SK-N-MC (cell line): ENCODE data around the gene PLPPR3.
"Not testable (repeated sequence)": the region's sequence is repeated elsewhere in the genome, so short reads cannot be mapped to it uniquely, and the experiment has no call there.

Experiments used
- DNase-seq: peaks from one replicate; pipeline ENCODE4 v3.0.0-alpha.2; 2011; ENCODE audit warnings: low read depth, low spot score
- H3K27ac ChIP-seq: fragments of 200-600 bp; sonication (generic); 2 replicates; pipeline ENCODE4 v1.5.1; 2016; ENCODE audit warnings: mixed run types
- H3K36me3 ChIP-seq: fragments of 200-600 bp; sonication (generic); 2 replicates; pipeline ENCODE4 v1.6.1; 2017; ENCODE audit warnings: antibody characterized with exemption, low read length, mixed read lengths; ENCODE audit not compliant: insufficient read depth
- H3K4me3 ChIP-seq: fragments of 200-600 bp; sonication (generic); 2 replicates; pipeline ENCODE4 v1.5.1; 2016
- H3K9ac ChIP-seq: fragments of 200-600 bp; sonication (generic); 2 replicates; pipeline ENCODE4 v1.8.0; 2017; ENCODE audit warnings: mixed run types, mixed read lengths; ENCODE audit not compliant: insufficient read length
- H3K9me3 ChIP-seq: fragments of 200-600 bp; sonication (generic); 2 replicates; pipeline ENCODE4 v1.6.1; 2017; ENCODE audit warnings: low read depth, mild to moderate bottlenecking, antibody characterized with exemption, low read length, moderate library complexity, mixed read lengths
- EZH2 ChIP-seq: fragments of 200-600 bp; sonication (generic); IDR thresholded peaks from one replicate; pipeline ENCODE4 v1.6.1; 2017; ENCODE audit warnings: antibody characterized with exemption
- FOXP2 ChIP-seq: optimal IDR thresholded peaks from 2 replicates; pipeline ENCODE3; 2011; ENCODE audit warnings: mild to moderate bottlenecking, moderate library complexity; ENCODE audit not compliant: insufficient read depth; ENCODE audit errors: extremely low read length, control extremely low read depth
- POLR2AphosphoS5 ChIP-seq: IDR thresholded peaks from 2 replicates; pipeline ENCODE4 v1.6.1; 2012; ENCODE audit warnings: mild to moderate bottlenecking, low read depth, low read length, borderline replicate concordance

Gene PLPPR3

GRCh38 chr19:823565-824121 lies 1.9 kb upstream of the PLPPR3 start:
- Histone ChIP-seq H3K36me3 (no peaks in the 10 kb centered on the region), H3K4me3 (no peak overlapping the region), H3K27ac (no peak overlapping the region), H3K9ac (no peak overlapping the region), H3K9me3 (no peaks in the 10 kb centered on the region)
- no peak for DNase-seq
- TF ChIP-seq FOXP2 (no peak), EZH2 (no peak), POLR2AphosphoS5 (no peak)

GRCh38 chr19:821231-821824 lies 427 bp downstream of the PLPPR3 start:
- no peaks in the 10 kb centered on the region for H3K36me3 ChIP-seq
- DNase-seq, result no peak
- TF ChIP-seq EZH2 (no peak), FOXP2 (no peak), POLR2AphosphoS5 (no peak)
- H3K9ac ChIP-seq, result peak overlapping the region; percentile 84
- H3K9me3 ChIP-seq, result no peaks in the 10 kb centered on the region
- H3K27ac ChIP-seq, result no peak overlapping the region
- H3K4me3 ChIP-seq, result peak overlapping the region; percentile 87

- H3K36me3 ChIP-seq, DNase-seq, H3K27ac ChIP-seq, H3K4me3 ChIP-seq, H3K9ac ChIP-seq, H3K9me3 ChIP-seq: not testable (repeated sequence)
Observed at GRCh38 chr19:820212-820611, 1.5 kb downstream of the PLPPR3 start.

- Histone ChIP-seq H3K4me3 (no peak overlapping the region), H3K9me3 (no peaks in the 10 kb centered on the region), H3K9ac (no peak overlapping the region), H3K36me3 (peaks cover 27% of the 10 kb centered on the region), H3K27ac (no peak overlapping the region)
- TF ChIP-seq POLR2AphosphoS5 (no peak), FOXP2 (no peak)
- no peak for DNase-seq
Observed at GRCh38 chr19:816500-816857, 5.3 kb downstream of the PLPPR3 start.

DNA sequence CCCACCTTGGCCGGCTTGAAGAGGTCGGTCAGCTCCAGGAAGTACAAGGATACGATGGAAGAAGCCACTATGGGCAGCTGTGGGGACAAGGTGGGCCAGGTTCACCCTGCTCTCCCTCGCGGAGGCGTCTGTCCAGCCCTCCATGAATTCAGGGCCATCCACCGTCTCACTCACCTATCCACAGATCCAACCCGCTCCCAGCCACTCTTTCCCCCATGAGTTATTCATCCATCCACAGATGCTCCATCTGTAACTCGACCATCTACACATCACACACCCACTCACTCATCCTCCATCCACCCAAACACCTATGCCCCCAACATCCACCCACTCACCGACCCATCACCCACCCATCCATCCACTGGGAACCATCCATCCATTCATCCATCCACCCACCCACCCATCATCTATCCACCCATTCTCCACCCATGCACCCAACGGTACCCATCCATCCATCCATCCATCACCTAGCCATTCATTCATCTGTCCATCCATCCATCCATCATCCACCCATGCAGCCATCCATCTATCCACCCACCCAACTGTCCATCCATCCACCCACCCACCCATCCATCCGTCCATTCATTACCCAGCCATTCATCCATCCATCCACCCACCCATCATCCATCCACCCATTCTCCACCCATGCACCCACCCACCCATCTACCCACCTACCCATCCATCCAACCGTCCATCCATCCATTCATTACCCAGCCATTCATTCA lies 5.8 kb downstream of the PLPPR3 start:
- H3K9me3 ChIP-seq, result no peaks in the 10 kb centered on the region
- no peak overlapping the region for H3K9ac ChIP-seq
- H3K4me3 ChIP-seq, result no peak overlapping the region
- no peak for TF ChIP-seq EZH2
- peaks cover 32% of the 10 kb centered on the region for H3K36me3 ChIP-seq
- DNase-seq, result no peak
- H3K27ac ChIP-seq, result no peak overlapping the region

DNA sequence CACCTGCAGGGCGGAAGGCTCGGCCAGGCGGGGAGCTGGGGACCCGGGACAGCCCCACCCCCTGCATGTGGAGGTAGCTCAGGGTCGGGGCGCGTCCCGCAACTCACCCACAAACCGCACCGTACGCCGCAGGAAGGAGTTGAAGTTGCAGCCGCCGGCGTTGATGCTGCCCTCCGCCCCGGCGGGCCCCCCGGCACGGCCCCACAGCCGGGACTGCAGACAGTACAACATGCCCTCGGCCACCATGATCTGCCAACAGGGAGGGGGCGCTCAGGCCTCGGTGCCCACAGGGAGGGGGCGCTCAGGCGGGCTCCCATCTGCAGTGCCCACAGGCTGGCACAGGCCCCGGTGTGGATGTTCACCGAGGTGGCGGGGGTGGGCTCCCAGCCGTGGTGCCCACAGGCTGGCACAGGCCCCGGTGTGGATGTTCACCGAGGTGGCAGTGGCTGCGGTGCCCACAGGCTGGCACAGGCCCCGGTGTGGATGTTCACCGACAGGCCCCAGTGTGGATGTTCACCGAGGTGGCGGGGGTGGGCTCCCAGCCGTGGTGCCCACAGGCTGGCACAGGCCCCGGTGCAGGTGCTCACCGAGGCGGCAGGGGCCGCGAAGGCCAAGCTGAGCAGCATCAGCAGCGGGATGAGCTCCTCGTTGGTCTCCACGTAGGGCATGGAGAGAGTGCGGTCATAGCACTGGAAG lies 6.5 kb downstream of the PLPPR3 start:
- TF ChIP-seq EZH2, result no peak
- TF ChIP-seq FOXP2, result no peak
- TF ChIP-seq POLR2AphosphoS5, result no peak
- DNase-seq, result no peak
- peaks cover 39% of the 10 kb centered on the region for H3K36me3 ChIP-seq
- no peak overlapping the region for H3K27ac ChIP-seq
- H3K9me3 ChIP-seq, result no peaks in the 10 kb centered on the region
- no peak overlapping the region for H3K4me3 ChIP-seq
- H3K9ac ChIP-seq, result no peak overlapping the region

DNA sequence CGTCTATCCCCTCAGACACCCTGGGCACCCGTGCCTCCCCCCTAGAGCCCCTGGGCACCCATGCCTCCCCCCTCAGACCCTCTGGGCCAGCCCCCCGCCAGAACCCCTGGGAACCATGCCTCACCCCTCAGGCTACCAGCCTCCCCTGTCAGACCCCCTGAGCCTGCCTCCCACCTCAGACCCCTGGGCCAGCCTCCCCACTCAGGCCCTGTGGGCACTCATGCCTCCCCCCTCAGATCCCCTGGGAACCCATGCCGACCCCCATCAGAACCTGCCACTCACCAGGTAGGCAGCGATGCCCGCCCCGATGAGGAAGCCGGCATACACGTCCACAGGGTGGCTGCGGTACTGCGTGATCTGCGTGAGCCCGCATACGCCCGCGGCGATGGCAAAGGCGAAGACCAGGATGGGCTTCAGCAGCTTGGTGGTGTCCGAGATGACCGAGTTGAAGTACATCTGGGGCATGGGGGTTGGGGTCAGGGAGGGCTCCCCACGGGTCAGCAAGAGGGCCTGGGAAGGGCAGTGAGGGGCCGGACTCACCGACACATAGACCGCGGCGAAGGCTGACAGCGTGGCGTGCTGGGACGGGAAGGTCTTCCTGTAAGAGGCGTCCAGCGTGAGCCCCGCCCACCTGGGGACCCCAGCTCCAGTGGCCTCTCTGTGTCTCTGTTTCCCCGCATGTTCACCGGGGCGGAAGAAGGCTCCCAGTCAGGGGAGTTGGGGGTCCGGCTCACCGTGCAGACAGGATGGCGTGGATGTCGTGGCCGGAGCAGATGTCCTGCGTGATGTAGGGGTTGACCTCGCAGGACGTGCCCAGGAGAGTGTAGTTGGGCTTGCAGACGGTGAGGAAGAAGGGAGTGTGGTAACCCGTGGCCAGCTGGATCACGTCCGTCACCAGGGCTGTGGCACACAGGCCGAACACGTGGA lies 7.3 kb downstream of the PLPPR3 start:
- DNase-seq, result no peak
- TF ChIP-seq POLR2AphosphoS5 (peak; percentile 45; the same call in 1 of the 2 replicates), FOXP2 (no peak)
- Histone ChIP-seq H3K9me3 (no peaks in the 10 kb centered on the region), H3K4me3 (no peak overlapping the region), H3K36me3 (peaks cover 47% of the 10 kb centered on the region), H3K9ac (no peak overlapping the region), H3K27ac (no peak overlapping the region)
